GM23338 (cell line): ENCODE measurements around the gene P2RY6. TPM values are rescaled to one million over a fixed set of nuclear protein-coding genes. Genes with fewer than 3 reads are reported as not detected.

ENCODE experiments used
- ATAC-seq: fragments of 200-7000 bp; cut with Tn5 transposase; 3 replicates; pipeline ENCODE4 v1.9.1; 2020
- DNase-seq: peaks from one replicate; pipeline ENCODE4 v3.0.0-alpha.2; 2015; ENCODE audit warnings: low spot score
- H2AFZ ChIP-seq: fragments of 200-600 bp; sonication (generic); 2 replicates; pipeline ENCODE4 v1.8.0; 2016; ENCODE audit warnings: antibody characterized with exemption, mild to moderate bottlenecking, moderate library complexity
- H3F3A ChIP-seq: fragments of 200-600 bp; sonication (generic); replicated peaks from 2 replicates; pipeline ENCODE4 v1.8.0; 2017; ENCODE audit warnings: antibody characterized with exemption, mixed run types, low read depth
- H3K27ac ChIP-seq: fragments of 200-600 bp; sonication (generic); 2 replicates; pipeline ENCODE4 v1.6.1; 2016; ENCODE audit warnings: low read depth
- H3K27me3 ChIP-seq: fragments of 200-600 bp; sonication (generic); 2 replicates; pipeline ENCODE4 v1.8.0; 2016; ENCODE audit warnings: mild to moderate bottlenecking, mixed run types, moderate library complexity; ENCODE audit not compliant: insufficient read depth
- H3K36me3 ChIP-seq: fragments of 200-600 bp; sonication (generic); 2 replicates; pipeline ENCODE4 v1.8.0; 2016; ENCODE audit warnings: mild to moderate bottlenecking; ENCODE audit not compliant: insufficient read depth
- H3K4me1 ChIP-seq: fragments of 200-600 bp; sonication (generic); 2 replicates; pipeline ENCODE4 v1.8.0; 2016; ENCODE audit warnings: mild to moderate bottlenecking, moderate library complexity; ENCODE audit not compliant: insufficient read depth
- H3K4me2 ChIP-seq: fragments of 200-600 bp; sonication (generic); 2 replicates; pipeline ENCODE4 v1.7.1; 2017; ENCODE audit warnings: mixed run types
- H3K4me3 ChIP-seq: fragments of 200-600 bp; sonication (generic); 2 replicates; pipeline ENCODE4 v1.6.1; 2016; ENCODE audit warnings: mixed run types
- H3K79me2 ChIP-seq: fragments of 200-600 bp; sonication (generic); replicated peaks from 2 replicates; pipeline ENCODE4 v1.8.0; 2017; ENCODE audit warnings: mild to moderate bottlenecking; ENCODE audit not compliant: insufficient read depth
- H3K9me2 ChIP-seq: fragments of 200-600 bp; sonication (generic); 2 replicates; pipeline ENCODE4 v1.8.0; 2017; ENCODE audit not compliant: insufficient read depth
- H4K20me1 ChIP-seq: fragments of 200-600 bp; sonication (generic); replicated peaks from 2 replicates; pipeline ENCODE4 v1.8.0; 2017; ENCODE audit warnings: mild to moderate bottlenecking; ENCODE audit not compliant: insufficient read depth
- H3K27ac Mint-ChIP-seq: 2 replicates; pipeline ENCODE4 v1.8.0; 2020; ENCODE audit warnings: inconsistent platforms, mild to moderate bottlenecking, moderate library complexity, mixed read lengths
- H3K27me3 Mint-ChIP-seq: 3 replicates; pipeline ENCODE4 v1.8.0; 2022; ENCODE audit warnings: low read depth, mild to moderate bottlenecking, moderate library complexity, mixed read lengths, inconsistent platforms; ENCODE audit not compliant: insufficient read depth, poor library complexity
- H3K36me3 Mint-ChIP-seq: 3 replicates; pipeline ENCODE4 v1.8.0; 2021; ENCODE audit warnings: low read depth, mild to moderate bottlenecking, inconsistent platforms, moderate library complexity, mixed read lengths
- H3K4me1 Mint-ChIP-seq: 3 replicates; pipeline ENCODE4 v1.8.0; 2020; ENCODE audit warnings: mild to moderate bottlenecking, inconsistent platforms, mixed read lengths
- H3K4me3 Mint-ChIP-seq: 3 replicates; pipeline ENCODE4 v1.8.0; 2021; ENCODE audit warnings: moderate library complexity, mild to moderate bottlenecking, inconsistent platforms, mixed read lengths
- H3K9me3 Mint-ChIP-seq: 3 replicates; pipeline ENCODE4 v1.8.0; 2020; ENCODE audit warnings: moderate library complexity, mild to moderate bottlenecking, inconsistent platforms, mixed read lengths
- CREB1 ChIP-seq: fragments of 250-450 bp; sonication (Bioruptor Pico); IDR thresholded peaks from 2 replicates; pipeline ENCODE4 v1.5.0; 2020; ENCODE audit warnings: low read depth, mild to moderate bottlenecking, moderate library complexity
- CTCF ChIP-seq, 2 experiments: fragments of 200-600 bp in 1 of 2; sonication (generic) in 1 of 2; conservative IDR thresholded peaks; 2 replicates each; pipeline versions ENCODE4 v1.5.1 to v1.6.1; 2016 to 2017; ENCODE audit warnings: antibody characterized with exemption in 2 of 2, low read depth in 2 of 2, mild to moderate bottlenecking in 2 of 2, moderate library complexity in 1 of 2
- ETS1 ChIP-seq: IDR thresholded peaks from 2 replicates; pipeline ENCODE4 v1.6.1; 2016; ENCODE audit warnings: antibody characterized with exemption
- EZH2 ChIP-seq: fragments of 200-600 bp; sonication (generic); IDR thresholded peaks from one replicate; pipeline ENCODE4 v1.8.0; 2017; ENCODE audit warnings: antibody characterized with exemption, mild to moderate bottlenecking, low read depth; ENCODE audit not compliant: unreplicated experiment
- EZH2phosphoT487 ChIP-seq: fragments of 200-600 bp; sonication (generic); IDR thresholded peaks from one replicate; pipeline ENCODE4 v1.8.1; 2018; ENCODE audit warnings: antibody characterized with exemption; ENCODE audit not compliant: unreplicated experiment
- JUNB ChIP-seq: IDR thresholded peaks from one replicate; pipeline ENCODE4 v1.6.1; 2016; ENCODE audit warnings: antibody characterized with exemption; ENCODE audit not compliant: unreplicated experiment
- NANOG ChIP-seq: IDR thresholded peaks from 2 replicates; pipeline ENCODE4 v1.6.1; 2016; ENCODE audit warnings: antibody characterized with exemption, borderline replicate concordance
- POLR2AphosphoS5 ChIP-seq: IDR thresholded peaks from 2 replicates; pipeline ENCODE4 v1.6.1; 2016; ENCODE audit warnings: antibody characterized with exemption, low read depth
- STAT1 ChIP-seq: IDR thresholded peaks from one replicate; pipeline ENCODE4 v1.6.1; 2016; ENCODE audit warnings: antibody characterized with exemption; ENCODE audit not compliant: unreplicated experiment
- ZNF331 ChIP-seq: fragments of 250-450 bp; sonication (Bioruptor Pico); IDR thresholded peaks from 2 replicates; pipeline ENCODE4 v1.5.0; 2020; ENCODE audit warnings: low read depth, mild to moderate bottlenecking, moderate library complexity
- ZNF462 ChIP-seq: fragments of 250-450 bp; sonication (Bioruptor Pico); IDR thresholded peaks from 2 replicates; pipeline ENCODE4 v1.5.0; 2020; ENCODE audit warnings: mild to moderate bottlenecking, moderate library complexity
- polyA plus RNA-seq: library from polyadenylated mRNA; unstranded; fragments of >200 nt; fragmentation: Nextera tagmentation; extraction: Ambion mirVana; gene quantifications from 2 replicates; pipeline ENCODE4 v1.2.1, GENCODE V29; 2016
- total RNA-seq: library from RNA; depleted of rRNA; stranded (reverse); fragments of >200 nt; shearing (Covaris generic); gene quantifications from 2 replicates; pipeline ENCODE4 v1.2.3, GENCODE V29; 2014

Gene P2RY6
- total and polyA plus RNA-seq, 2 experiments from 2014 or later, result not detected

GRCh38 chr11:73321604-73322381 lies 49.7 kb downstream of the P2RY6 start (continued):
- TF ChIP-seq CTCF (conservative IDR thresholded peaks at IDR 0.05; ENCODE audit: low read depth in 2 of 2) (no peak), POLR2AphosphoS5 (no peak)

GRCh38 chr11:73322382-73323306 lies 50.5 kb downstream of the P2RY6 start:
- H3K9me2 ChIP-seq, result no peaks in the 10 kb centered on the region
- no peak; the same call in 2 of the 3 replicates for ATAC-seq
- H3F3A ChIP-seq, result no peaks in the 10 kb centered on the region
- peaks cover 33% of the 10 kb centered on the region for H3K4me1 ChIP-seq
- DNase-seq, result no peak
- no peaks in the 10 kb centered on the region for H3K27me3 ChIP-seq
- H3K4me3 ChIP-seq, result no peak overlapping the region
- Mint-ChIP-seq H3K4me3 (peak overlapping the region; percentile 16; the same call in 1 of the 3 replicates), H3K9me3 (no peaks in the 10 kb centered on the region), H3K27ac (no peak overlapping the region), H3K36me3 (0 out of 3 replicates have a peak, but pooled peaks cover 3% of the 10 kb centered on the region), H3K4me1 (peaks cover 39% of the 10 kb centered on the region), H3K27me3 (peaks cover 20% of the 10 kb centered on the region)
- peak overlapping the region; percentile 71 for H3K4me2 ChIP-seq
- H3K36me3 ChIP-seq, result no peaks in the 10 kb centered on the region
- H4K20me1 ChIP-seq, result no peaks in the 10 kb centered on the region; the same call in none of the 2 replicates
- peaks cover 5% of the 10 kb centered on the region; the same call in 1 of the 2 replicates for H3K79me2 ChIP-seq
- H3K27ac ChIP-seq, result no peak overlapping the region
- H2AFZ ChIP-seq, result no peak overlapping the region
- TF ChIP-seq STAT1, result no peak
- no peak for TF ChIP-seq CREB1 (CRISPR knock-in tag)
- TF ChIP-seq EZH2phosphoT487, result no peak
- TF ChIP-seq CTCF (conservative IDR thresholded peaks at IDR 0.05; ENCODE audit: low read depth in 2 of 2), result no peak
- no peak for TF ChIP-seq JUNB
- TF ChIP-seq ZNF462 (CRISPR knock-in tag), result no peak
- no peak for TF ChIP-seq ETS1
- TF ChIP-seq ZNF331 (CRISPR knock-in tag), result no peak
- TF ChIP-seq NANOG, result no peak
- no peak for TF ChIP-seq EZH2
